SK-N-SH treated with all-trans-retinoic acid at 6 μM for 48 hours (cell line): ENCODE measurements around the gene ITGA3.

Experiments
- ATAC-seq: fragments of 200-7000 bp; cut with Tn5 transposase; 3 replicates; pipeline ENCODE4 v1.9.1; 2020; ENCODE audit warnings: mild to moderate bottlenecking, moderate library complexity
- ARNTL ChIP-seq: fragments of 450-650 bp; formaldehyde crosslinking; IDR thresholded peaks from 2 replicates; pipeline ENCODE4 v1.5.0; 2020; ENCODE audit warnings: low read depth, mild to moderate bottlenecking, moderate library complexity, borderline replicate concordance
- CSDC2 ChIP-seq: fragments of 250-450 bp; sonication (Bioruptor Pico); IDR thresholded peaks from 2 replicates; pipeline ENCODE4 v1.5.0; 2020; ENCODE audit warnings: mild to moderate bottlenecking, moderate library complexity
- ESRRG ChIP-seq: fragments of 250-450 bp; sonication (Bioruptor Pico); IDR thresholded peaks from 2 replicates; pipeline ENCODE4 v1.6.1; 2021; ENCODE audit warnings: mild to moderate bottlenecking
- GLIS3 ChIP-seq: fragments of 250-450 bp; sonication (Bioruptor Pico); IDR thresholded peaks from 2 replicates; pipeline ENCODE4 v1.5.0; 2020; ENCODE audit warnings: mild to moderate bottlenecking, moderate library complexity
- ISL1 ChIP-seq: fragments of 250-450 bp; sonication (Bioruptor Pico); IDR thresholded peaks from 2 replicates; pipeline ENCODE4 v2.1.2; 2022; ENCODE audit warnings: mild to moderate bottlenecking, moderate library complexity
- OSR1 ChIP-seq: fragments of 250-450 bp; sonication (Bioruptor Pico); IDR thresholded peaks from 2 replicates; pipeline ENCODE4 v1.8.0; 2022; ENCODE audit warnings: moderate library complexity, mild to moderate bottlenecking, inconsistent platforms
- RARB ChIP-seq: fragments of 250-450 bp; sonication (Bioruptor Pico); IDR thresholded peaks from 2 replicates; pipeline ENCODE4 v1.8.0; 2021; ENCODE audit warnings: mild to moderate bottlenecking, moderate library complexity
- SNAI2 ChIP-seq: fragments of 250-450 bp; sonication (Bioruptor Pico); IDR thresholded peaks from 2 replicates; pipeline ENCODE4 v1.5.0; 2020; ENCODE audit warnings: mild to moderate bottlenecking, moderate library complexity
- TCF4 ChIP-seq: fragments of 250-450 bp; sonication (Bioruptor Pico); IDR thresholded peaks from 2 replicates; pipeline ENCODE4 v1.8.0; 2021; ENCODE audit warnings: mild to moderate bottlenecking, moderate library complexity, borderline replicate concordance
- TOX ChIP-seq: fragments of 250-450 bp; sonication (Bioruptor Pico); IDR thresholded peaks from 2 replicates; pipeline ENCODE4 v1.8.0; 2021; ENCODE audit warnings: mild to moderate bottlenecking, moderate library complexity, borderline replicate concordance
- ZC3H10 ChIP-seq: fragments of 250-450 bp; sonication (Bioruptor Pico); IDR thresholded peaks from 2 replicates; pipeline ENCODE4 v1.5.1; 2021; ENCODE audit warnings: mild to moderate bottlenecking, moderate library complexity
- ZFP3 ChIP-seq: fragments of 250-450 bp; sonication (Bioruptor Pico); IDR thresholded peaks from 2 replicates; pipeline ENCODE4 v1.5.0; 2020; ENCODE audit warnings: mild to moderate bottlenecking, moderate library complexity
- ZFP30 ChIP-seq: fragments of 450-650 bp; formaldehyde crosslinking; IDR thresholded peaks from 2 replicates; pipeline ENCODE4 v1.5.0; 2022; ENCODE audit warnings: mild to moderate bottlenecking, moderate library complexity
- ZNF565 ChIP-seq: fragments of 450-650 bp; formaldehyde crosslinking; conservative IDR thresholded peaks from 2 replicates; pipeline ENCODE4 v1.5.0; 2020; ENCODE audit warnings: low read depth, mild to moderate bottlenecking, moderate library complexity
- ZNF70 ChIP-seq: fragments of 450-650 bp; formaldehyde crosslinking; IDR thresholded peaks from 2 replicates; pipeline ENCODE4 v1.5.0; 2020; ENCODE audit warnings: mild to moderate bottlenecking, moderate library complexity
- TF ChIP-seq, protein P1 (sequence below): fragments of 250-450 bp; sonication (Bioruptor Pico); IDR thresholded peaks from 2 replicates; pipeline ENCODE4 v1.5.1; 2020; ENCODE audit warnings: low read depth, mild to moderate bottlenecking, moderate library complexity
- TF ChIP-seq, protein P2 (sequence below): fragments of 250-450 bp; sonication (Bioruptor Pico); IDR thresholded peaks from 2 replicates; pipeline ENCODE4 v1.8.0; 2021; ENCODE audit warnings: low read depth, mild to moderate bottlenecking, moderate library complexity, borderline replicate concordance
- TF ChIP-seq, protein P3 (sequence below): fragments of 250-450 bp; sonication (Bioruptor Pico); IDR thresholded peaks from 2 replicates; pipeline ENCODE4 v1.5.1; 2021; ENCODE audit warnings: mild to moderate bottlenecking, moderate library complexity
- TF ChIP-seq, protein P4 (sequence below): fragments of 250-450 bp; sonication (Bioruptor Pico); IDR thresholded peaks from 2 replicates; pipeline ENCODE4 v1.5.0; 2020; ENCODE audit warnings: mild to moderate bottlenecking, moderate library complexity
- TF ChIP-seq, protein P5 (sequence below): fragments of 250-450 bp; sonication (Bioruptor Pico); IDR thresholded peaks from 2 replicates; pipeline ENCODE4 v1.8.0; 2020; ENCODE audit warnings: mild to moderate bottlenecking, moderate library complexity, borderline replicate concordance

The ITGA3 gene

DNA sequence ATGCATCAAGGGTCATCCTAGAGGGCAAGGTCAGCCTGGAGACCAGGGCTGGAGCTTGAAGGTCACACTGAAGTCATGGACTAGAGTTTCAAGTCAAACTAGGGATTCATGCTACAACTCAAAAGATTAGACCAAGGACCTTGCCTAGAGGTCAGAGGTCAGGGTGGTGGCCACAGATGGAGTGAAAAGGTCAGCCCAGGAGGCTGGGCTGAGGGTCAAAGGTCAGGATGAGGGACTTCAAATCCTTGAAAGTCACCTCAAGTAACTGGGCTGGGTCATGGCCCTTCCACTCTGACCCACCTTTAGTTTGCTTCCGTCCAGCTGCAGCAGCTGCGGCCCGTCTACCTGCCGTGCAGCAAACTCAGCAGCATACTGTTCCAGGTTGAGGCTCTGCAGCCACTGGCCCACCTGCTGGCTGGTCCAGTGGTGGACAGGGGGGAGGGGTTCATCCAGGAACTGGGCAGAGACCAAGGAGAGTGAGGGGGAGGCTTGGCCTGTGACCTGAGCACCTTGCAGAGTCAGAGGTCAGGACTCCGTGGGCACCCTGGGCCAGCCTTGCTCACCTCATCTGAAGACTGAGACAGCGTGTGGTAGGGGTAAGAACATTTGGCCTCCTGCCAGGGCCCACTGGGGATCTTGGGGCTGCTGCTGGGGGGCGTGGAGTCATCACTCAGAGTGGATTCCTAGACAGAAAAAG lies 57.9 kb downstream of the ITGA3 start (continued):
- TF ChIP-seq, protein P1, sequence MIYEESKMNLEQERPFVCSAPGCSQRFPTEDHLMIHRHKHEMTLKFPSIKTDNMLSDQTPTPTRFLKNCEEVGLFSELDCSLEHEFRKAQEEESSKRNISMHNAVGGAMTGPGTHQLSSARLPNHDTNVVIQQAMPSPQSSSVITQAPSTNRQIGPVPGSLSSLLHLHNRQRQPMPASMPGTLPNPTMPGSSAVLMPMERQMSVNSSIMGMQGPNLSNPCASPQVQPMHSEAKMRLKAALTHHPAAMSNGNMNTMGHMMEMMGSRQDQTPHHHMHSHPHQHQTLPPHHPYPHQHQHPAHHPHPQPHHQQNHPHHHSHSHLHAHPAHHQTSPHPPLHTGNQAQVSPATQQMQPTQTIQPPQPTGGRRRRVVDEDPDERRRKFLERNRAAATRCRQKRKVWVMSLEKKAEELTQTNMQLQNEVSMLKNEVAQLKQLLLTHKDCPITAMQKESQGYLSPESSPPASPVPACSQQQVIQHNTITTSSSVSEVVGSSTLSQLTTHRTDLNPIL (CRISPR knock-in tag), result no peak
- TF ChIP-seq ZC3H10 (CRISPR knock-in tag) (no peak), ISL1 (no peak)

DNA sequence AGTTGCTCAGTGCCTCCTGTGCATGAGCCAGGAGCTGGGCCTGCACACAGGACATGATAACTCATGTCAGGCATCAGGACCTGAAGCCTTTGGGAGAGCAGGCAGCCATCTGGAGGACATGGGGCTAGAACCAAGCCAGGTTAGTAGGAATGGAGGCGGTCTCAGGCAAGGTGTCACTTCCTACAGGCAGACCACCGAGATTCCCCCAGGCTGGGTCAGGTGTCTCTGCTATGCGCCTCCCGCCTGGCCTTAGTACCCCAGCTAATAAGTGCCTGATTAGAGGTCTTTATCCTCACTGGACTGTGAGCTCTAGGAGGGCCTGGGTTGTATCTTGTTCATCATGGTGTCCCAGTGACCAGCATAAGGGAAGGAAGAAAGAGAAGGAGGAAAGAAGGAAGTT lies 58.5 kb downstream of the ITGA3 start:
- no peak for ATAC-seq
- TF ChIP-seq SNAI2 (no peak), TOX (0 out of 2 replicates have a peak, but pooled peaks have one; percentile 13)

DNA sequence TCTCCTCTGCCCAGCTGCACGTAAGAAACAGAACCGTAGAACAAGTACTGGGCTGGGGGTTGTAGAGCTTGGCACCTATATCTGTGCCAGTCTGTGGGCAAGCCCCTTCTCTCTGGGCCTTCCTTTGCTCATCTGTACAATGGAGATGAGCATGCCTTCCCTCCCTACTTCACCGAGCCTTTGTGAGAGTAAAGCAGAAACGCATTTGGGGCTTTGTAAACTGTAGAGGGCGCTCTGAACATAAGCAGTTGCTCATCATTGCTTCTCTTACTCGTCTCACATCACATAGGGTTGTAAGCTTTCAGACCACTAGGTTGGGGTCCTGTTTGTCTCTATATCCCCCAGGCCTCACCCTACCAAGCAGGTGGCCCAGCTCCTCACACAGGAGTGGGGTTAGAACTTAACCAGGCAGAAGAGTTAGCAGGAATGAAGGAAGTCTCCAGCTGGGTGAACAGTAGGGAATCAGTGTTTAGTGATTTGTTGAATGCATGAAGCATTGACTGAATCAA lies 59.0 kb downstream of the ITGA3 start:
- ATAC-seq, result peak; percentile 81

More for the DNA sequence above, 59.0 kb downstream of the ITGA3 start:
- TF ChIP-seq TOX (no peak), RARB (CRISPR knock-in tag) (no peak), ISL1 (no peak), SNAI2 (no peak), CSDC2 (no peak), ZFP30 (CRISPR knock-in tag) (no peak), ARNTL (CRISPR knock-in tag) (no peak), TCF4 (no peak), ZFP3 (CRISPR knock-in tag) (no peak), ZNF70 (CRISPR knock-in tag) (no peak), ZNF565 (CRISPR knock-in tag) (no peak), GLIS3 (CRISPR knock-in tag) (no peak), ESRRG (no peak), OSR1 (no peak), ZC3H10 (CRISPR knock-in tag) (no peak)
- TF ChIP-seq, protein P2, sequence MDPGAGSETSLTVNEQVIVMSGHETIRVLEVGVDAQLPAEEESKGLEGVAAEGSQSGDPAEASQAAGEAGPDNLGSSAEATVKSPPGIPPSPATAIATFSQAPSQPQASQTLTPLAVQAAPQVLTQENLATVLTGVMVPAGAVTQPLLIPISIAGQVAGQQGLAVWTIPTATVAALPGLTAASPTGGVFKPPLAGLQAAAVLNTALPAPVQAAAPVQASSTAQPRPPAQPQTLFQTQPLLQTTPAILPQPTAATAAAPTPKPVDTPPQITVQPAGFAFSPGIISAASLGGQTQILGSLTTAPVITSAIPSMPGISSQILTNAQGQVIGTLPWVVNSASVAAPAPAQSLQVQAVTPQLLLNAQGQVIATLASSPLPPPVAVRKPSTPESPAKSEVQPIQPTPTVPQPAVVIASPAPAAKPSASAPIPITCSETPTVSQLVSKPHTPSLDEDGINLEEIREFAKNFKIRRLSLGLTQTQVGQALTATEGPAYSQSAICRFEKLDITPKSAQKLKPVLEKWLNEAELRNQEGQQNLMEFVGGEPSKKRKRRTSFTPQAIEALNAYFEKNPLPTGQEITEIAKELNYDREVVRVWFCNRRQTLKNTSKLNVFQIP (CRISPR knock-in tag), result no peak
- TF ChIP-seq, protein P3, sequence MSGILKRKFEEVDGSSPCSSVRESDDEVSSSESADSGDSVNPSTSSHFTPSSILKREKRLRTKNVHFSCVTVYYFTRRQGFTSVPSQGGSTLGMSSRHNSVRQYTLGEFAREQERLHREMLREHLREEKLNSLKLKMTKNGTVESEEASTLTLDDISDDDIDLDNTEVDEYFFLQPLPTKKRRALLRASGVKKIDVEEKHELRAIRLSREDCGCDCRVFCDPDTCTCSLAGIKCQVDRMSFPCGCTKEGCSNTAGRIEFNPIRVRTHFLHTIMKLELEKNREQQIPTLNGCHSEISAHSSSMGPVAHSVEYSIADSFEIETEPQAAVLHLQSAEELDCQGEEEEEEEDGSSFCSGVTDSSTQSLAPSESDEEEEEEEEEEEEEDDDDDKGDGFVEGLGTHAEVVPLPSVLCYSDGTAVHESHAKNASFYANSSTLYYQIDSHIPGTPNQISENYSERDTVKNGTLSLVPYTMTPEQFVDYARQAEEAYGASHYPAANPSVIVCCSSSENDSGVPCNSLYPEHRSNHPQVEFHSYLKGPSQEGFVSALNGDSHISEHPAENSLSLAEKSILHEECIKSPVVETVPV (CRISPR knock-in tag), result no peak
- TF ChIP-seq, protein P1 (CRISPR knock-in tag), result no peak
- TF ChIP-seq, protein P4, sequence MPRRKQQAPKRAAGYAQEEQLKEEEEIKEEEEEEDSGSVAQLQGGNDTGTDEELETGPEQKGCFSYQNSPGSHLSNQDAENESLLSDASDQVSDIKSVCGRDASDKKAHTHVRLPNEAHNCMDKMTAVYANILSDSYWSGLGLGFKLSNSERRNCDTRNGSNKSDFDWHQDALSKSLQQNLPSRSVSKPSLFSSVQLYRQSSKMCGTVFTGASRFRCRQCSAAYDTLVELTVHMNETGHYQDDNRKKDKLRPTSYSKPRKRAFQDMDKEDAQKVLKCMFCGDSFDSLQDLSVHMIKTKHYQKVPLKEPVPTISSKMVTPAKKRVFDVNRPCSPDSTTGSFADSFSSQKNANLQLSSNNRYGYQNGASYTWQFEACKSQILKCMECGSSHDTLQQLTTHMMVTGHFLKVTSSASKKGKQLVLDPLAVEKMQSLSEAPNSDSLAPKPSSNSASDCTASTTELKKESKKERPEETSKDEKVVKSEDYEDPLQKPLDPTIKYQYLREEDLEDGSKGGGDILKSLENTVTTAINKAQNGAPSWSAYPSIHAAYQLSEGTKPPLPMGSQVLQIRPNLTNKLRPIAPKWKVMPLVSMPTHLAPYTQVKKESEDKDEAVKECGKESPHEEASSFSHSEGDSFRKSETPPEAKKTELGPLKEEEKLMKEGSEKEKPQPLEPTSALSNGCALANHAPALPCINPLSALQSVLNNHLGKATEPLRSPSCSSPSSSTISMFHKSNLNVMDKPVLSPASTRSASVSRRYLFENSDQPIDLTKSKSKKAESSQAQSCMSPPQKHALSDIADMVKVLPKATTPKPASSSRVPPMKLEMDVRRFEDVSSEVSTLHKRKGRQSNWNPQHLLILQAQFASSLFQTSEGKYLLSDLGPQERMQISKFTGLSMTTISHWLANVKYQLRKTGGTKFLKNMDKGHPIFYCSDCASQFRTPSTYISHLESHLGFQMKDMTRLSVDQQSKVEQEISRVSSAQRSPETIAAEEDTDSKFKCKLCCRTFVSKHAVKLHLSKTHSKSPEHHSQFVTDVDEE (CRISPR knock-in tag), result no peak
- TF ChIP-seq, protein P5, sequence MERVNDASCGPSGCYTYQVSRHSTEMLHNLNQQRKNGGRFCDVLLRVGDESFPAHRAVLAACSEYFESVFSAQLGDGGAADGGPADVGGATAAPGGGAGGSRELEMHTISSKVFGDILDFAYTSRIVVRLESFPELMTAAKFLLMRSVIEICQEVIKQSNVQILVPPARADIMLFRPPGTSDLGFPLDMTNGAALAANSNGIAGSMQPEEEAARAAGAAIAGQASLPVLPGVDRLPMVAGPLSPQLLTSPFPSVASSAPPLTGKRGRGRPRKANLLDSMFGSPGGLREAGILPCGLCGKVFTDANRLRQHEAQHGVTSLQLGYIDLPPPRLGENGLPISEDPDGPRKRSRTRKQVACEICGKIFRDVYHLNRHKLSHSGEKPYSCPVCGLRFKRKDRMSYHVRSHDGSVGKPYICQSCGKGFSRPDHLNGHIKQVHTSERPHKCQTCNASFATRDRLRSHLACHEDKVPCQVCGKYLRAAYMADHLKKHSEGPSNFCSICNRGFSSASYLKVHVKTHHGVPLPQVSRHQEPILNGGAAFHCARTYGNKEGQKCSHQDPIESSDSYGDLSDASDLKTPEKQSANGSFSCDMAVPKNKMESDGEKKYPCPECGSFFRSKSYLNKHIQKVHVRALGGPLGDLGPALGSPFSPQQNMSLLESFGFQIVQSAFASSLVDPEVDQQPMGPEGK (CRISPR knock-in tag), result no peak
